K562 (cell line): ENCODE measurements around the gene MRPL44. TPM values are rescaled to one million over a fixed set of nuclear protein-coding genes. Genes with fewer than 3 reads are reported as not detected.

Source experiments
- E2F8 ChIP-seq: fragments of 450-650 bp; IDR thresholded peaks from 2 replicates; pipeline ENCODE4 v1.7.1; 2018; ENCODE audit warnings: mild to moderate bottlenecking, low read depth; ENCODE audit not compliant: partially characterized antibody
- MEIS2 ChIP-seq: fragments of 450-650 bp; IDR thresholded peaks from 2 replicates; pipeline ENCODE4 v1.6.1; 2014; ENCODE audit warnings: mild to moderate bottlenecking; ENCODE audit not compliant: partially characterized antibody
- PKNOX1 ChIP-seq: fragments of 450-650 bp; IDR thresholded peaks from 2 replicates; pipeline ENCODE4 v1.6.1; 2016
- RB1 ChIP-seq: fragments of 450-650 bp; IDR thresholded peaks from 2 replicates; pipeline ENCODE4 v1.6.1; 2017; ENCODE audit warnings: low read depth, mild to moderate bottlenecking
- SP1 ChIP-seq: sonication (generic); formaldehyde crosslinking; IDR thresholded peaks from 2 replicates; pipeline ENCODE4 v1.8.1; 2022; ENCODE audit warnings: mild to moderate bottlenecking, missing genetic modification reagents
- TAF1 ChIP-seq: IDR thresholded peaks from 2 replicates; pipeline ENCODE4 v1.6.1; 2011; ENCODE audit warnings: mild to moderate bottlenecking, low read length, moderate library complexity; ENCODE audit not compliant: insufficient read depth, control insufficient read depth, severe bottlenecking; ENCODE audit errors: extremely low read depth
- TEAD1 ChIP-seq, 2 experiments: fragments of 450-650 bp in 1 of 2; sonication (generic) in 1 of 2; formaldehyde crosslinking; IDR thresholded peaks; 2 replicates each; pipeline versions ENCODE4 v1.4.0 to v1.8.0; 2020 to 2022; ENCODE audit warnings: mild to moderate bottlenecking in 2 of 2, missing genetic modification reagents in 1 of 2
- ZKSCAN3 ChIP-seq: fragments of 250-450 bp; sonication (Bioruptor Pico); IDR thresholded peaks from 2 replicates; pipeline ENCODE4 v1.4.0; 2020
- ZNF778 ChIP-seq: fragments of 450-650 bp; formaldehyde crosslinking; IDR thresholded peaks from 2 replicates; pipeline ENCODE4 v1.4.0; 2020; ENCODE audit warnings: mild to moderate bottlenecking, moderate library complexity
- polyA plus RNA-seq, 8 experiments: library from polyadenylated mRNA; depleted of rRNA in 4 of 8; stranded (reverse) in 5 of 8; unstranded in 3 of 8; fragments of >200 nt; fragmentation: Nextera tagmentation in 2 of 8; fragmentation: Illumina TruSeq in 1 of 8; extraction: Ambion mirVana in 2 of 8; extraction: Trizol in 1 of 8; gene quantifications; 2 replicates each; pipeline versions ENCODE4 v1.2.1 to v1.2.3, GENCODE V29; 2011 to 2014; ENCODE audit warnings: inconsistent platforms in 1 of 8, missing spikeins in 1 of 8
- total RNA-seq, 7 experiments: library from RNA; depleted of rRNA in 6 of 7; stranded (reverse); fragments of >200 nt in 6 of 7; fragmentation: Illumina TruSeq in 2 of 7; extraction: Trizol in 2 of 7; gene quantifications; 2 replicates each; pipeline versions ENCODE4 v1.2.1 to v1.2.3, GENCODE V29; 2011 to 2021; ENCODE audit warnings: low replicate concordance in 1 of 7
- TF ChIP-seq, protein P1 (sequence below): fragments of 450-650 bp; IDR thresholded peaks from 2 replicates; pipeline ENCODE4 v1.6.1; 2016; ENCODE audit warnings: mild to moderate bottlenecking
- TF ChIP-seq, protein P2 (sequence below): IDR thresholded peaks from 2 replicates; pipeline ENCODE4 v1.6.1; 2011; ENCODE audit warnings: borderline replicate concordance, low read depth, mild to moderate bottlenecking, moderate library complexity, low read length; ENCODE audit not compliant: insufficient read depth, poor library complexity, severe bottlenecking
- TF ChIP-seq, protein P3 (sequence below): IDR thresholded peaks from 3 replicates; pipeline ENCODE4 v1.6.1; 2011; ENCODE audit warnings: borderline replicate concordance, mild to moderate bottlenecking, moderate library complexity; ENCODE audit not compliant: insufficient read length; ENCODE audit errors: extremely low read depth

The MRPL44 gene
- total and polyA plus RNA-seq, 9 of the 15 experiments (the other 6 are each of a cell fraction or from before 2014, with no cell fraction given) = 10.4 to 26.0 (median 20.2) TPM

DNA sequence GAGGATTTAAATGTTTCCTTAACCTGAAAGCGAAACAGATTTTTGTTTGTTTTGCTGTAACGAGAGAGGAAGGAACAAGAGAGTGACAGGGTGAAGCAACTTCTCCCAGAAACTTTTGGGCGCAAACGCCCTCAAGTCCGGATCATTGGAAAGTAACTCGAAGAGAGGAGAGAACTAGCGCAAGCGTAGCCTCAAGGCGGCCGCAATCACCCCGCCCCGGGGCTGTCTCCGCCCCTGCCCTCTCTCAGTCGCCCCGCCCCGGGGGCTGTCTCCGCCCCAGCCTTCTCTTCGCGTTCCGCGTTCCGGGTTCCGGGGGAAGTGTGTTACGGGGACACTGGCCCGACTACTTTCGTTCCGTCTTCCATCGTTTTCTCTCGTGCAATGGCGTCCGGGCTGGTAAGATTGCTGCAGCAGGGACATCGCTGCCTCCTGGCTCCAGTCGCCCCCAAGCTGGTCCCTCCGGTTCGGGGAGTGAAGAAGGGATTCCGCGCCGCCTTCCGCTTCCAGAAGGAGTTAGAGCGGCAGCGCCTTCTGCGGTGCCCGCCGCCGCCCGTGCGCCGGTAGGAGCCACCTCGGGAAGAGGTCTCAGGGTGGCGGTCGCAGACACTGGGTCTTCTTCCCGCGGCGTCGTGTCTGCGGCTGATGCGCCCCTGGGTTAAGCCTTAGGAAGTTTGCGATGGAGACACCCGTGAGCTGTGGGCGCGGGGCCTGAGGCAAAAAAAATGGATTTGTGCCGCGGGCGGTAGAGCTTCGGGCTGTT is at the start of gene MRPL44 (continued):
- TF ChIP-seq SP1 (CRISPR knock-in tag) (peak; percentile 86), TEAD1 (CRISPR knock-in tag; IDR thresholded peaks at IDR 0.05) (peak; percentile 68 to 86; a peak in 2 of 4 replicates), RB1 (peak; percentile 74), E2F8 (peak; percentile 95), ZKSCAN3 (CRISPR knock-in tag) (no peak), MEIS2 (peak; percentile 22), PKNOX1 (peak; percentile 55), ZNF778 (CRISPR knock-in tag) (no peak), TAF1 (peak; percentile 90)
- TF ChIP-seq, protein P1, sequence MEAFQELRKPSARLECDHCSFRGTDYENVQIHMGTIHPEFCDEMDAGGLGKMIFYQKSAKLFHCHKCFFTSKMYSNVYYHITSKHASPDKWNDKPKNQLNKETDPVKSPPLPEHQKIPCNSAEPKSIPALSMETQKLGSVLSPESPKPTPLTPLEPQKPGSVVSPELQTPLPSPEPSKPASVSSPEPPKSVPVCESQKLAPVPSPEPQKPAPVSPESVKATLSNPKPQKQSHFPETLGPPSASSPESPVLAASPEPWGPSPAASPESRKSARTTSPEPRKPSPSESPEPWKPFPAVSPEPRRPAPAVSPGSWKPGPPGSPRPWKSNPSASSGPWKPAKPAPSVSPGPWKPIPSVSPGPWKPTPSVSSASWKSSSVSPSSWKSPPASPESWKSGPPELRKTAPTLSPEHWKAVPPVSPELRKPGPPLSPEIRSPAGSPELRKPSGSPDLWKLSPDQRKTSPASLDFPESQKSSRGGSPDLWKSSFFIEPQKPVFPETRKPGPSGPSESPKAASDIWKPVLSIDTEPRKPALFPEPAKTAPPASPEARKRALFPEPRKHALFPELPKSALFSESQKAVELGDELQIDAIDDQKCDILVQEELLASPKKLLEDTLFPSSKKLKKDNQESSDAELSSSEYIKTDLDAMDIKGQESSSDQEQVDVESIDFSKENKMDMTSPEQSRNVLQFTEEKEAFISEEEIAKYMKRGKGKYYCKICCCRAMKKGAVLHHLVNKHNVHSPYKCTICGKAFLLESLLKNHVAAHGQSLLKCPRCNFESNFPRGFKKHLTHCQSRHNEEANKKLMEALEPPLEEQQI = peak; percentile 55; the same call in 1 of the 2 replicates
- TF ChIP-seq, protein P2, sequence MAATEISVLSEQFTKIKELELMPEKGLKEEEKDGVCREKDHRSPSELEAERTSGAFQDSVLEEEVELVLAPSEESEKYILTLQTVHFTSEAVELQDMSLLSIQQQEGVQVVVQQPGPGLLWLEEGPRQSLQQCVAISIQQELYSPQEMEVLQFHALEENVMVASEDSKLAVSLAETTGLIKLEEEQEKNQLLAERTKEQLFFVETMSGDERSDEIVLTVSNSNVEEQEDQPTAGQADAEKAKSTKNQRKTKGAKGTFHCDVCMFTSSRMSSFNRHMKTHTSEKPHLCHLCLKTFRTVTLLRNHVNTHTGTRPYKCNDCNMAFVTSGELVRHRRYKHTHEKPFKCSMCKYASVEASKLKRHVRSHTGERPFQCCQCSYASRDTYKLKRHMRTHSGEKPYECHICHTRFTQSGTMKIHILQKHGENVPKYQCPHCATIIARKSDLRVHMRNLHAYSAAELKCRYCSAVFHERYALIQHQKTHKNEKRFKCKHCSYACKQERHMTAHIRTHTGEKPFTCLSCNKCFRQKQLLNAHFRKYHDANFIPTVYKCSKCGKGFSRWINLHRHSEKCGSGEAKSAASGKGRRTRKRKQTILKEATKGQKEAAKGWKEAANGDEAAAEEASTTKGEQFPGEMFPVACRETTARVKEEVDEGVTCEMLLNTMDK = no peak
- TF ChIP-seq, protein P3, sequence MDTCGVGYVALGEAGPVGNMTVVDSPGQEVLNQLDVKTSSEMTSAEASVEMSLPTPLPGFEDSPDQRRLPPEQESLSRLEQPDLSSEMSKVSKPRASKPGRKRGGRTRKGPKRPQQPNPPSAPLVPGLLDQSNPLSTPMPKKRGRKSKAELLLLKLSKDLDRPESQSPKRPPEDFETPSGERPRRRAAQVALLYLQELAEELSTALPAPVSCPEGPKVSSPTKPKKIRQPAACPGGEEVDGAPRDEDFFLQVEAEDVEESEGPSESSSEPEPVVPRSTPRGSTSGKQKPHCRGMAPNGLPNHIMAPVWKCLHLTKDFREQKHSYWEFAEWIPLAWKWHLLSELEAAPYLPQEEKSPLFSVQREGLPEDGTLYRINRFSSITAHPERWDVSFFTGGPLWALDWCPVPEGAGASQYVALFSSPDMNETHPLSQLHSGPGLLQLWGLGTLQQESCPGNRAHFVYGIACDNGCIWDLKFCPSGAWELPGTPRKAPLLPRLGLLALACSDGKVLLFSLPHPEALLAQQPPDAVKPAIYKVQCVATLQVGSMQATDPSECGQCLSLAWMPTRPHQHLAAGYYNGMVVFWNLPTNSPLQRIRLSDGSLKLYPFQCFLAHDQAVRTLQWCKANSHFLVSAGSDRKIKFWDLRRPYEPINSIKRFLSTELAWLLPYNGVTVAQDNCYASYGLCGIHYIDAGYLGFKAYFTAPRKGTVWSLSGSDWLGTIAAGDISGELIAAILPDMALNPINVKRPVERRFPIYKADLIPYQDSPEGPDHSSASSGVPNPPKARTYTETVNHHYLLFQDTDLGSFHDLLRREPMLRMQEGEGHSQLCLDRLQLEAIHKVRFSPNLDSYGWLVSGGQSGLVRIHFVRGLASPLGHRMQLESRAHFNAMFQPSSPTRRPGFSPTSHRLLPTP = no peak
